ENCODE data around the gene PMPCA. TPM values are rescaled to one million over a fixed set of nuclear protein-coding genes. Genes with fewer than 3 reads are reported as not detected.

Gene PMPCA
- total RNA-seq, 3 donors from 2014 or later (not counting 1 experiment from before 2014, with no cell fraction given) = 78.3 to 84.8 (median 79.3) TPM

GRCh38 chr9:136472640-136473353 lies 62.3 kb downstream of the PMPCA start:
- Mint-ChIP-seq H3K27me3 (ENCODE audit: low read depth in 2 of 2) (no peaks in the 10 kb centered on the region), H3K27ac (no peak overlapping the region), H3K36me3 (no peaks in the 10 kb centered on the region), H3K4me3 (no peak overlapping the region), H3K9me3 (no peaks in the 10 kb centered on the region), H3K4me1 (peaks cover 0 to 7% of the 10 kb centered on the region in 2 donors)
- no peaks in the 10 kb centered on the region for H3K4me1 ChIP-seq (ENCODE audit: control insufficient read depth, insufficient read depth, low read length)
- H3K36me3 ChIP-seq (ENCODE audit: control insufficient read depth, insufficient read depth, low read length) = peaks cover 92% of the 10 kb centered on the region
- intact Hi-C loops (cut with micrococcal nuclease) = no loop called here
- no peak for TF ChIP-seq CTCF (IDR thresholded peaks at IDR 0.05)
- H3K9me3 ChIP-seq (ENCODE audit: control insufficient read depth, insufficient read depth, low read length) = no peaks in the 10 kb centered on the region
- ATAC-seq (peak in 1 of 3 donors; percentile 22), DNase-seq (no peak)
- no peaks in the 10 kb centered on the region for H3K27me3 ChIP-seq (ENCODE audit: control insufficient read depth, insufficient read depth, low read length)
- H3K4me3 ChIP-seq (ENCODE audit: low read length) = no peak overlapping the region
- WGBS (ENCODE audit: insufficient coverage) = 93% methylated on average over 27 of the region's 28 CpGs
- H3K27ac ChIP-seq (ENCODE audit: low read length) = no peak overlapping the region

GRCh38 chr9:136473354-136473721 lies 62.9 kb downstream of the PMPCA start:
- WGBS (ENCODE audit: insufficient coverage) = 95% methylated on average over 14 of the region's 14 CpGs

More at GRCh38 chr9:136473354-136473721, 62.9 kb downstream of the PMPCA start:
- Mint-ChIP-seq H3K27ac (peak overlapping the region in 1 of 2 donors; percentile 21), H3K4me1 (peaks cover 0 to 8% of the 10 kb centered on the region in 2 donors), H3K9me3 (no peaks in the 10 kb centered on the region), H3K27me3 (ENCODE audit: low read depth in 2 of 2) (no peaks in the 10 kb centered on the region), H3K4me3 (no peak overlapping the region), H3K36me3 (no peaks in the 10 kb centered on the region)
- no peak overlapping the region for H3K4me3 ChIP-seq (ENCODE audit: low read length)
- H3K27ac ChIP-seq (ENCODE audit: low read length) = no peak overlapping the region
- DNase-seq (no peak), ATAC-seq (no peak)
- intact Hi-C loops (cut with micrococcal nuclease) = no loop called here
- peaks cover 87% of the 10 kb centered on the region for H3K36me3 ChIP-seq (ENCODE audit: control insufficient read depth, insufficient read depth, low read length)
- H3K27me3 ChIP-seq (ENCODE audit: control insufficient read depth, insufficient read depth, low read length) = no peaks in the 10 kb centered on the region
- no peaks in the 10 kb centered on the region for H3K9me3 ChIP-seq (ENCODE audit: control insufficient read depth, insufficient read depth, low read length)
- TF ChIP-seq CTCF (IDR thresholded peaks at IDR 0.05) = no peak
- no peaks in the 10 kb centered on the region for H3K4me1 ChIP-seq (ENCODE audit: control insufficient read depth, insufficient read depth, low read length)

Other genes starting within 250 kb of the PMPCA start
- under 1 TPM in 1 of 3 donors, not detected in 2; 0.38 TPM for gene LHX3, start 205.5 kb upstream of the PMPCA start, total RNA-seq
- 10 to 100 TPM; 10.8 to 16.7 (median 16.6) TPM for gene QSOX2, start 164.8 kb upstream of the PMPCA start, total RNA-seq
- gene CCDC187, start 106.6 kb upstream of the PMPCA start, total RNA-seq = under 1 TPM in 1 of 3 donors, not detected in 2; 0.18 TPM
- gene GPSM1, start 83.1 kb upstream of the PMPCA start, total RNA-seq = 1 to 10 TPM; 2.6 to 4.2 (median 3.4) TPM
- 10 to 100 TPM; 24.6 to 34.8 (median 28.9) TPM for gene DNLZ, start 46.9 kb upstream of the PMPCA start, total RNA-seq
- 1 to 10 TPM; 1.6 to 4.2 (median 4.0) TPM for gene CARD9, start 37.0 kb upstream of the PMPCA start, total RNA-seq
- 10 to 100 TPM in 1 of 3 donors, 1 to 10 TPM in 2; 9.0 to 11.3 (median 9.4) TPM for gene SNAPC4, start 10.5 kb upstream of the PMPCA start, total RNA-seq
- gene ENTR1, start within 50 bp of the PMPCA start, total RNA-seq = 10 to 100 TPM; 38.7 to 62.3 (median 41.6) TPM
- 10 to 100 TPM; 12.1 to 15.7 (median 14.4) TPM for gene INPP5E, start 29.2 kb downstream of the PMPCA start, total RNA-seq
- gene SEC16A, start 72.4 kb downstream of the PMPCA start, total RNA-seq = 10 to 100 TPM; 84.3 to 89.0 (median 87.1) TPM
- 100 to 1,000 TPM; 126 to 228 (median 192) TPM for gene NOTCH1, start 135.4 kb downstream of the PMPCA start, total RNA-seq

All from natural killer cell (primary cell).